Panc1 (cell line): ENCODE data around the gene CLDN6.

ENCODE experiments used
- POLR2AphosphoS5 ChIP-seq: IDR thresholded peaks from 2 replicates; pipeline ENCODE4 v1.6.1; 2012; ENCODE audit warnings: mild to moderate bottlenecking, low read depth, low read length, moderate library complexity
- TF ChIP-seq, protein P1 (sequence below): fragments of 450-650 bp; IDR thresholded peaks from 2 replicates; pipeline ENCODE4 v1.5.1; 2017; ENCODE audit warnings: mild to moderate bottlenecking

DNA sequence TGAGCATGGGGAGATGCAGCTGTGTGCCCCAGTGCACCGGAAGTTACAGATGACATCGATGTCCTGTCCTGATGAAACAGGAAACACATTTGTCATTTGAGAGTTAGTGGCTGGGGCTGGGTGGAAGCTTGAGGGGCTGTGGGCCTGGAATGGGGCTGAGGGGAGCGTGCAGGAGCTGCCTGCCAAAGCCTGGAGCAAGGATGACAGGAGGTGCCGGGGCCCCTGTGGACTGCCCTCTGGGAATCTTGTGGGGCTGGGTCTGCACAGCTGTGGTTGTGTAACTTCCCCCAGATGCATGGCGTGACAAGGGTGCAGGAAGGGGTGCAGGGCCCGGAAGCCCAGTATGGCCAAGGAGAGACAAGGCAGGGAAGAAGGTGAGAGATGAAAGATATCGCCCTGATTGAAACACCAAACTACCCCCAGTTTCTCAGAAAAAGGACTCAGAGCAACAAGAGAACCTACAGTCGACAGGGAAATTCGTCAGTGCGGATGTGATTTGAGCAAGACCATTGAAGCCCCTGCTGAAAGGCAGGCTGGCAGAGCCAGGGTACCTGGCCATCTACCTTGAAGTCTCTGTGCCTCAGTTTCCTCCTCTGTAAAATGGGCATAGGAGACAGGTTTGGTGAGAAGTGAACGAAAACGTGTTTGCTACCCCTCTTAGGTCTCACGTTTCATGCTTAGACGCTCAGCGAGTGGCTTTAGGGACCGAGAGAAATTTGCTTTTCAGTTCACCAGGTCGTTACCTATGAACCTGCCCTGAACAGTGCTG lies 37.2 kb upstream of the CLDN6 start:
- TF ChIP-seq, protein P1, sequence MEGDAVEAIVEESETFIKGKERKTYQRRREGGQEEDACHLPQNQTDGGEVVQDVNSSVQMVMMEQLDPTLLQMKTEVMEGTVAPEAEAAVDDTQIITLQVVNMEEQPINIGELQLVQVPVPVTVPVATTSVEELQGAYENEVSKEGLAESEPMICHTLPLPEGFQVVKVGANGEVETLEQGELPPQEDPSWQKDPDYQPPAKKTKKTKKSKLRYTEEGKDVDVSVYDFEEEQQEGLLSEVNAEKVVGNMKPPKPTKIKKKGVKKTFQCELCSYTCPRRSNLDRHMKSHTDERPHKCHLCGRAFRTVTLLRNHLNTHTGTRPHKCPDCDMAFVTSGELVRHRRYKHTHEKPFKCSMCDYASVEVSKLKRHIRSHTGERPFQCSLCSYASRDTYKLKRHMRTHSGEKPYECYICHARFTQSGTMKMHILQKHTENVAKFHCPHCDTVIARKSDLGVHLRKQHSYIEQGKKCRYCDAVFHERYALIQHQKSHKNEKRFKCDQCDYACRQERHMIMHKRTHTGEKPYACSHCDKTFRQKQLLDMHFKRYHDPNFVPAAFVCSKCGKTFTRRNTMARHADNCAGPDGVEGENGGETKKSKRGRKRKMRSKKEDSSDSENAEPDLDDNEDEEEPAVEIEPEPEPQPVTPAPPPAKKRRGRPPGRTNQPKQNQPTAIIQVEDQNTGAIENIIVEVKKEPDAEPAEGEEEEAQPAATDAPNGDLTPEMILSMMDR = no peak
- no peak for TF ChIP-seq POLR2AphosphoS5
